ENCODE results near the gene LEP.

DNA sequence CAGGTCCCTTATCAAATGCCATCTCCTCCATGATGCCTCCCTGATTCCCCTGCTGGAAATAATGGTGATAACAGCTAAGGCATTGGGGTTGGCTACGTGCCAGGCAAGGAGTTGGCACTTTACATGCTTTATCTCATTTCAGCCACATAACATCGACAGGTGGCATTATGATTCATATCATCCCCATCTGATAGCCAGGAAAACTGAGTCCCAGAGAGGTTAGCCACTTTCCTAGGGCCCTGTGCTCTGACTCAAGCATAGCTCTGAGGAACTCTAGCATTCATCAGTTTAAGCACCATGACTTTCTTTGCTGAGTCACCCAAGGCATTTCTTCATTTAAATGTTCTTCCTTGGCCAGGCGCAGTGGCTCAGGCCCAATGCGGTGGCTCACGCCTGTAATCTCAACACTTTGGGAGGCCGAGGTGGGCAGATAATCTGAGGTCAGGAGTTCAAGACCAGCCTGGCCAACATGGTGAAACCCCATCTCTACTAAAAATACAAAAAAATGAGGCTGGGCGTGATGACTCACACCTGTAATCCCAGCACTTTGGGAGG, 6.6 kb downstream of the LEP start:
- TF ChIP-seq, protein P1, sequence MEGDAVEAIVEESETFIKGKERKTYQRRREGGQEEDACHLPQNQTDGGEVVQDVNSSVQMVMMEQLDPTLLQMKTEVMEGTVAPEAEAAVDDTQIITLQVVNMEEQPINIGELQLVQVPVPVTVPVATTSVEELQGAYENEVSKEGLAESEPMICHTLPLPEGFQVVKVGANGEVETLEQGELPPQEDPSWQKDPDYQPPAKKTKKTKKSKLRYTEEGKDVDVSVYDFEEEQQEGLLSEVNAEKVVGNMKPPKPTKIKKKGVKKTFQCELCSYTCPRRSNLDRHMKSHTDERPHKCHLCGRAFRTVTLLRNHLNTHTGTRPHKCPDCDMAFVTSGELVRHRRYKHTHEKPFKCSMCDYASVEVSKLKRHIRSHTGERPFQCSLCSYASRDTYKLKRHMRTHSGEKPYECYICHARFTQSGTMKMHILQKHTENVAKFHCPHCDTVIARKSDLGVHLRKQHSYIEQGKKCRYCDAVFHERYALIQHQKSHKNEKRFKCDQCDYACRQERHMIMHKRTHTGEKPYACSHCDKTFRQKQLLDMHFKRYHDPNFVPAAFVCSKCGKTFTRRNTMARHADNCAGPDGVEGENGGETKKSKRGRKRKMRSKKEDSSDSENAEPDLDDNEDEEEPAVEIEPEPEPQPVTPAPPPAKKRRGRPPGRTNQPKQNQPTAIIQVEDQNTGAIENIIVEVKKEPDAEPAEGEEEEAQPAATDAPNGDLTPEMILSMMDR (IDR thresholded peaks at IDR 0.05) = no peak
- no peak for TF ChIP-seq POLR2AphosphoS5 (IDR thresholded peaks at IDR 0.05; ENCODE audit: low read depth, low read length)
- no peak for TF ChIP-seq SIN3A (IDR thresholded peaks at IDR 0.05; ENCODE audit: borderline replicate concordance, insufficient read depth, low read depth, low read length)

All from Panc1 (cell line).